AML-193 (cell line): Measurements from ENCODE around the gene ABCG2.

Experiments
- DNase-seq, 2 experiments: peaks; one replicate each; lab custom pipeline; 2025; lab: John Stamatoyannopoulos, UW

Gene ABCG2

DNA sequence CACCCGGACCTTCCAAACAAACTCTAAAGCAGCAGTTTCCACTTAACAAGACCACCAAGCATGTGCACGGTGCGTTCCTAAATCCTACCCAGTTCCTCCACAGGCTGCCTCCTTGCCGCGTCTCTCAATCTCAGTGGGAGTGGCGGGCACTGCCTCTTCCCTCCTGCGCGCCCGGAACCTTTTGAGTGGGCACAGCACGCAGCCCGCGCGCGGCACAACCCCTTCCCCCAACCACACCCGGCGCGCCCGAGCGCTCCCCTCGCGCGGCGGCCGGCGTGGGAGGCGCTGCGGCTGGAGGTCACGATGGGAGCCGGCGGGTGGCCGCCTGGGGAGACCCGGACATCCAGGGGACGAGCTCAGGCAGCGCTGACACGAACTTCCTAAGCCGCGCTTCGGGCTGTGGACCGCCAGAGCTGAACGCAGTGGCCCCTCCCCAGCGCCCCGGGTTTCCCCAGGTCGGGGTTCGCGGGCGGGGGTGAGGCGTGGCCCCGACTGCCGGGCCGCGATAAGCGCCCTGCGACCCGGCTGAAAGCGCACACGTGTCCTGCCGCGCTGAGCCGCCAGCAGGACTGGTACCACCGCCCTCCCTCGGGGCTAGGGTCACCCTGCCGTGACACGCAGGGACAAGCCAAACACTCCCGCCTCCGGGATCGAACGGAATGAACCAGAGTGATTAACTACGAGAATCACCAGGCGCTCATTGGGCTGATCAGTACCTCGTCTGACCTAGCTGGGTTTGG is at the start of gene ABCG2:
ABCG2 (minus strand) TSS at position 151 of the 740 bp plus-strand sequence. CDS start 18,644 bp downstream, outside the sequence.
- peak in 1 of 2 experiments; percentile 18 for DNase-seq

DNA sequence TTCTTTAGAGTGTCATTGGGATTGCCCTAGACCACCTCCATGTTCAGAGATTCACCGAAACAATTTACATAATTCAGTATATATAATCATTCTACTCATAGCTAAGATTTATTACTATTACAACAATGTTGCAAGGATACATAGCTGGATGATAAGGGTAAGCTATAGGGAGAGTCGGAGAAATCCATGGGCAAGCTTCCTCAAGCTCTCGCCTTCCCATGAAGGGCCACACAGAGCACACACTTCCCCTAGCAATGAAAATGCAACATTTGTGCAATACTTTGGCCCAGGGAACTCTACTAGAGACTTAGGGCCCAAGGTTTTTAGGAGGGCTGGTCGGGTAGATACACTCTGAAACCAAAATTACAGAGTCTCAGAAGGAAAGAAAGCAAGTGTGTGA is 49.7 kb upstream of the ABCG2 start:
- no peak for DNase-seq

- no peak for DNase-seq
These were observed 48.7 kb upstream of the ABCG2 start for GRCh38 chr4:88207171-88207570.

DNA sequence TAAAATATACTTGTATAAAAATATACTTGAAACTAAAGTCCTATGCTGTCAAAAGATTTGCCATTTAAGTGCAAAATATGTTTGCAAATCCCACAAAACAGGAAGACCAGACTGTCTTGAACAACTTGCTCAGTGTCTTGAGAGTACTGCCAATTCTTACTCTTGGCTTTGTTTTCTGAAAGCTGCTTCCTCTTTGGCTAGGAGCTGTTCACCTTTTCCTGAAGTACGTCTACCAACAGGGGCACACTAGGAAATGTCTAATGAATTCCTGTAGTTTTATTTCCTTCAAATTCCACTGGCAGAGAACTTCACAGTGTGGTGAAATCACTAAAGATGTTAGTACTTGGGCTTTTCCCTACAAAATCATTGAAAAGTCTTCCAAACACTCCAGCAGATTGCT is 46.4 kb upstream of the ABCG2 start:
- DNase-seq = peak in 1 of 2 experiments; percentile 4

- DNase-seq = no peak
These were observed 44.0 kb upstream of the ABCG2 start for GRCh38 chr4:88202443-88202842.

- no peak for DNase-seq
These were observed 41.7 kb upstream of the ABCG2 start for GRCh38 chr4:88200186-88200585.

DNA sequence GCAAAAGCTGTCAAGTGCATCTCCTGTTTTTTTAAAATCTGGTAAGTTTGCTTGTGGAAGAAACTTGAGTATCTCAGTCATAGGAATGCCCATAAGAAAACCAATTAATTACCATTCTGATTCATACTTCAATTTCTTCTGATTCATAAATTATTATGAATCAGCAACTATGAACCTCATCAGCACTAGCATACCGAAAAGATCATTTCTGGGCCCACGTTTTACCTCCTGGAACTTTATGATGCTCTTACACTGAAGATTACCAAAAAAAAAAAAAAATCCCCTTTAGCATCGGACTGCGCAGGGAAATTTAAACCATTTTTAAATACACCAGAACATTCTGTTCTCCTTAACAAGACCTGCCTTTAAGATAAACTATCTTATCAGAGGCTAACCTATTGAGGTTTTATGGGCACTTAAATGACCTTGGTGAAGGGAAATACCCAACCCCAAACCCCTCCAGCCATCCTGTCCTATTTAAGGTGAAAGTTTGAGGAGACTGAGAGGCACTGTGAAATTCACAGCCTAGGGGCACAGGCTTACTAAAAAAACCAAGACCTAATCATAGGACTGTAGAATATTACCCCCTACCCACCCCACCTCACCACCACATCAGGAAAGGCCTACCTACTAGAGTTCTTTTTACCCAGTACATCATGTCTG is 38.2 kb upstream of the ABCG2 start:
- no peak for DNase-seq

- no peak for DNase-seq
These were observed 37.5 kb upstream of the ABCG2 start for GRCh38 chr4:88196013-88196365.

GRCh38 chr4:88195328-88196012 is 37.0 kb upstream of the ABCG2 start:
- no peak for DNase-seq

DNA sequence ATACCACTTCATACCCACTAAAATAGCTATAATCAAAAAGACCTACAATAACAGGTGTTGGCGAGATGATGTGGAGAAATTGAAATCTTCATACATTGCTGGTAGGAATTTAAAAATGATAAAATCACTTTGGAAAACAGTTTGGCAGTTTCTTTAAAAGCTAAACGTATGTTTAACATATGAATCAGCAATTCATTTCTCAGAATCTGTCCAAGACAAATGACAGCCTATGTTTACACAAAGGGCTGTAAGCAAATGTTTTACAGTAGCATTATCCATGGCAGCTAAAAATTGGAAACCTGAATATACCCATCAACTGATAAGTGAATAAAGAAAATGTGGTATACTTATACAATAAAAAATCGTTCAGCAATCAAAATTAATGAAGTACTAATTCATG is 33.0 kb upstream of the ABCG2 start:
- no peak for DNase-seq

- DNase-seq = no peak
These were observed 31.6 kb upstream of the ABCG2 start for GRCh38 chr4:88189881-88190585.

GRCh38 chr4:88189418-88189738 is 30.9 kb upstream of the ABCG2 start:
- DNase-seq = no peak

DNA sequence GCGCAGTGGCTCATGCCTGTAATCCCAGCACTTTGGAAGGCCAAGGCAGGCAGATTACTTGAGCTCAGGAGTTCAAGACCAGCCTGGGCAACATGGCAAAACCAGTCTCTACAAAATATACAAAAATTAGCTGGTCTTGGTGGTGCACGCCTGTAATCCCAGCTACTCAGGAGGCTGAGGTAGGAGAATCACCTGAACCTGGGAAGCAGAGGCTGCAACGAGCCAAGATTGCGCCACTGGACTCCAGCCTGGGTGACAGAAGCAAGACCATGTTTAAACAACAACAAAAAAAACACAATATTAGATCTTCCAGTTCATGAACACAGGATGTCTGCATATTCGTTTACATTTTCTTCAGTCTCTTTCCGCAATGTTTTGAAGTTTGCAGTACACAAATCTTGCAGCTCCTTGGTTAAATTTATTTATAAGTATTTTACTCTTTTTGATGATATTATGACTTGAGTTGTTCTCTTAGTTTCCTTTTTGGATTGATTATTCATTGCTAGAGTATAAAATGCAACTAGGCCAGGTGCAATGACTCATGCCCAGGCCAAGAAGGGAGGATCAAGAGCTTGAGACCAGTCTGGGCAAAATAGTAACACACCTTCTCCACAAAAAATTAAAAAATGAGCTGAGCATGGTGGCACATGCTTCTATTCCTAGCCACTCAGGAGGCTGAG is 30.4 kb upstream of the ABCG2 start:
- DNase-seq = no peak

- DNase-seq = no peak
These were observed 29.3 kb upstream of the ABCG2 start for GRCh38 chr4:88187766-88188165.

- no peak for DNase-seq
These were observed 27.5 kb upstream of the ABCG2 start for GRCh38 chr4:88185906-88186305.

DNA sequence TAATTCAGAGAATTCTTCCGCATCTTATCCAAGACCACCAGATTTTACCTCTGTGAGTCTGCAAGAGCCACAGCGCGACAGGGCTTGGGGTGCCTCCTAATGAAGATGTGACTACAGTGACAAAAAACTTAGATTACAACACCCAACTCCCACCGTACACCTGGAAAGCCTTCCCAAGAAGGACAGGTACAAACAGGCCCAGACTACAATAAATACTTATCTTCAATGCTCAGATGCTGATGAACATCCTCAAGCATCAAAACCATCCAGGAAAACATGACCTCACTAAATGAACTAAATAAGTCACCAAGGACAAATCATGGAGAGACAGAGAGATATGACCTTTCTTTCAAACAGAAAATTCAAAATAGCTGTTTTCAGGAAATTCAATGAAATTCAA is 20.8 kb upstream of the ABCG2 start:
- DNase-seq = no peak

- DNase-seq = no peak
These were observed 20.3 kb upstream of the ABCG2 start for GRCh38 chr4:88178626-88179231.

DNA sequence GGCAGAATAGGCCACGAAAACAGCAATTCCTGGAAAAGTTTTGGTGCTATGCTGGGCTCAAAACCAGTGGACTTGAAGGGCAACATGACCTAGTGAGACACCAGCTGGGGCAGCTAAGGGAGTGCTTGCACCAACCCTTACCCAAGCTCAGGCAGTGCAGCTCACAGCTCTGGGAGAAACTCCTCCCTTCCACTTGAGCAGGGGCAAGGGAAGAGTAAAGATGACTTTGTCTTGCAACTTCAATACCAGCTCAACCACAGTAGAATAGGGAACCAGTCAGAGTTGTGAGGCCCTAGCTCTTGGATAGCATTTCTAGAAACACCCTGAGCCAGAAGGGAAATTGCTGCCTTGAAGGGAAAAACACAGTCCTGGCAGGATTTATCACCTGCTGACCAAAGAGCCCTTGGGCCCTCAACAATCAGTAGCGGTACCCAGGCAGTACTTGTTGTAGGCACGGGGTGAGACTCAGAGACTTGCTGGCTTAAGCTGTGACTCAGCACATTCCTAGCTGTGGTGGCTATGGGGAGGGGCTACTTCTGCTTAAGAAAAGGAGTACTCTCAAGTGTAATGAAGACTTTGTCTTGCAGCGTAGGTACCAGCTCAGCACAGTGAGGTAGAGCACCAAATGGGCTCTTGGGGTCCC is 19.7 kb upstream of the ABCG2 start:
- DNase-seq = peak; percentile 84 to 89

GRCh38 chr4:88172987-88173386 is 14.5 kb upstream of the ABCG2 start:
- no peak for DNase-seq

GRCh38 chr4:88171206-88171605 is 12.8 kb upstream of the ABCG2 start:
- no peak for DNase-seq

DNA sequence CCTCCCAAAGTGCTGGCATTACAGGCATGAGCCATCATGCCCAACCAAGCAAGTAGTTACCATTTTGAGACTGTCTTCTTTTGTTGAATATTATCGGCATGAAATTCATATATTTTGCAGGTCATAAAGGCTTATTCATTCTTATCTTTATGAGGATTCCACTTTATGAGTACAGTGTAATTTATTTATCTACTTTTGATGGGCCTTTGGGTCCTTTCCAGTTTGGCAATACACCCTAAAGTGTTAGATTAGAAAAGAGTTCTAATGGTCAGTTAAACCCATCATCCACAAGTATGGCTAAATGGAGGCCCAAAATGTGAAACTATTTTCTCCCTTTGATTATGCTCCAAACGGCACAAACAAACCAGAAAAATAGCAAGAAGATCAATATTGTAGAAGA is 10.9 kb upstream of the ABCG2 start:
- DNase-seq = no peak
